HepG2 (cell line): ENCODE results near the gene RALY. TPM values are rescaled to one million over a fixed set of nuclear protein-coding genes. Genes with fewer than 3 reads are reported as not detected.
A peak's percentile ranks its signal among the peaks of the same experiment; 100 is the strongest.

ENCODE experiments used
- AKAP8 ChIP-seq: sonication (generic); formaldehyde crosslinking; IDR thresholded peaks from 2 replicates; pipeline ENCODE4 v1.5.1; 2020; ENCODE audit warnings: mild to moderate bottlenecking, missing genetic modification reagents
- CBX2 ChIP-seq, 2 experiments: fragments of 200-600 bp in 1 of 2; sonication (generic); formaldehyde crosslinking in 1 of 2; IDR thresholded peaks; 2 replicates each; pipeline versions ENCODE4 v1.7.0 to v1.8.1; 2018 to 2022; ENCODE audit warnings: low read depth in 2 of 2, low read length in 1 of 2, mild to moderate bottlenecking in 1 of 2, missing genetic modification reagents in 1 of 2
- CCAR2 ChIP-seq: fragments of 200-400 bp; formaldehyde crosslinking; optimal IDR thresholded peaks from 2 replicates; pipeline ENCODE3; 2018; ENCODE audit warnings: low read depth, mild to moderate bottlenecking, low read length, moderate library complexity
- FOXA3 ChIP-seq: IDR thresholded peaks from 2 replicates; pipeline ENCODE4 v1.6.1; 2016; ENCODE audit warnings: missing genetic modification reagents, missing compliant biosample characterization
- HNRNPL ChIP-seq: fragments of 200-400 bp; formaldehyde crosslinking; IDR thresholded peaks from 2 replicates; pipeline ENCODE4 v1.6.1; 2017; ENCODE audit warnings: mild to moderate bottlenecking, low read depth, low read length
- KDM2A ChIP-seq: sonication (generic); formaldehyde crosslinking; IDR thresholded peaks from 2 replicates; pipeline ENCODE4 v1.4.0; 2020; ENCODE audit warnings: low read depth, missing genetic modification reagents, borderline replicate concordance
- SP5 ChIP-seq: IDR thresholded peaks from 2 replicates; pipeline ENCODE4 v1.6.1; 2016; ENCODE audit warnings: low read depth, borderline replicate concordance
- SRY ChIP-seq: sonication (generic); formaldehyde crosslinking; IDR thresholded peaks from 2 replicates; pipeline ENCODE4 v1.8.0; 2022; ENCODE audit warnings: mild to moderate bottlenecking, missing genetic modification reagents
- ZFP37 ChIP-seq: sonication (generic); formaldehyde crosslinking; IDR thresholded peaks from 2 replicates; pipeline ENCODE4 v1.4.0; 2020; ENCODE audit warnings: missing genetic modification reagents, borderline replicate concordance
- ZNF367 ChIP-seq: sonication (generic); formaldehyde crosslinking; IDR thresholded peaks from 2 replicates; pipeline ENCODE4 v1.4.0; 2020; ENCODE audit warnings: missing genetic modification reagents, borderline replicate concordance
- ZNF44 ChIP-seq: sonication (generic); formaldehyde crosslinking; IDR thresholded peaks from 2 replicates; pipeline ENCODE4 v1.5.1; 2020; ENCODE audit warnings: mild to moderate bottlenecking, missing genetic modification reagents
- ZNF724P ChIP-seq: sonication (generic); formaldehyde crosslinking; IDR thresholded peaks from 2 replicates; pipeline ENCODE4 v1.8.0; 2022; ENCODE audit warnings: missing genetic modification reagents, borderline replicate concordance
- ZNF776 ChIP-seq: sonication (generic); formaldehyde crosslinking; IDR thresholded peaks from 2 replicates; pipeline ENCODE4 v1.4.0; 2020; ENCODE audit warnings: mild to moderate bottlenecking, missing genetic modification reagents
- polyA plus RNA-seq, 8 experiments: library from polyadenylated mRNA; depleted of rRNA in 3 of 8; stranded (reverse) in 7 of 8; unstranded in 1 of 8; fragments of >200 nt; fragmentation: Illumina TruSeq in 4 of 8; extraction: Trizol in 4 of 8; gene quantifications; 2 replicates each; pipeline versions ENCODE4 v1.2.1 to v1.2.3, GENCODE V29; 2011 to 2016; ENCODE audit warnings: low read depth in 4 of 8, missing spikeins in 1 of 8, mixed read lengths in 1 of 8; ENCODE audit not compliant: insufficient read depth in 1 of 8
- total RNA-seq, 5 experiments: library from RNA; depleted of rRNA; stranded (reverse); fragments of >200 nt; fragmentation: Illumina TruSeq; extraction: Trizol; gene quantifications; 2 replicates each; pipeline ENCODE4 v1.2.3, GENCODE V29; 2016; ENCODE audit warnings: low read depth in 1 of 5
- TF ChIP-seq, protein P1 (sequence below), 2 experiments: IDR thresholded peaks; 2 replicates each; pipeline ENCODE4 v1.6.1; 2011 to 2012; ENCODE audit warnings: low read length in 2 of 2, borderline replicate concordance in 1 of 2, low read depth in 1 of 2, mild to moderate bottlenecking in 1 of 2, moderate library complexity in 1 of 2
- TF ChIP-seq, protein P2 (sequence below): sonication (generic); formaldehyde crosslinking; IDR thresholded peaks from 2 replicates; pipeline ENCODE4 v1.5.0; 2020; ENCODE audit warnings: missing genetic modification reagents
- TF ChIP-seq, protein P3 (sequence below): IDR thresholded peaks from 2 replicates; pipeline ENCODE4 v1.6.1; 2012; ENCODE audit warnings: low read depth, low read length, improper control_type of control experiment
- TF ChIP-seq, protein P4 (sequence below): sonication (generic); formaldehyde crosslinking; IDR thresholded peaks from 2 replicates; pipeline ENCODE4 v1.5.1; 2020; ENCODE audit warnings: missing genetic modification reagents, mild to moderate bottlenecking, borderline replicate concordance
- TF ChIP-seq, protein P5 (sequence below): sonication (generic); formaldehyde crosslinking; IDR thresholded peaks from 2 replicates; pipeline ENCODE4 v1.4.0; 2020; ENCODE audit warnings: mild to moderate bottlenecking, missing genetic modification reagents

RALY gene
- total and polyA plus RNA-seq, 2 of the 13 experiments (the other 11 are each of a cell fraction or from before 2014, with no cell fraction given), result 178 to 186 TPM

DNA sequence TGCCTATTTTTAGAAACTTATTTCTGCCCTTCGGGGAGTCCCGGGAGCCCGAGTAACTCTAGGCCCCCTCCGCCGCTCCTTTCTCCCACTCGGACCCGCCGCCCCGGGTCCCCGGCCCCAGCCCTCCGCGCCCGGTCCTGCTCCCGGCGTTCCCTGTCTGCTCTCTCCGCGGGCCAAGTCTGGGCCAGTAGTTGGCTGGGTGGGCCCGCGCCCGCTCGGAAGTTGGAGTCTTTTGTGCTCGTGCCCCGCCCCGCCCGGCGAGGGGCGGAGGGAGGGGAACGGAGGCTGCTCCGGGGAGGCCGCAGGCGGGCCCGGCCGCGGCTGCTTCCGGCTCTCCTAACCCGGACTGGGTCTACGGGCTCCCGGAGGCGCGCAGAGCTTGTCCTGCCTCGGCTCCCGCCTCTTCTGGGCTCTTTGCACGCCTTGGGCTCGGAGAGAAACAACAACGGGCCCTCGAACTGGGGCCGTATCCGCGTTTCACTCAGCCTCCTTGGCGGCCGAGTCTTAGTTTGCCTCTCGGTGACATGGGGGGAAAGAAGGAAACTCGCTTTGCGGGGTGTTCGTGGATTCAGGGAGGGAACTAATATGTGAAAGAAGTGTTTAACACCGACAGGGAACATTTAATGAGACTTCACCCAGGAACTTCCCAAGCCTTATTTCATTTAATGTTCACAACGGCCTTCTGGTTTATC is 657 bp downstream of the RALY start (continued):
- TF ChIP-seq, protein P1, sequence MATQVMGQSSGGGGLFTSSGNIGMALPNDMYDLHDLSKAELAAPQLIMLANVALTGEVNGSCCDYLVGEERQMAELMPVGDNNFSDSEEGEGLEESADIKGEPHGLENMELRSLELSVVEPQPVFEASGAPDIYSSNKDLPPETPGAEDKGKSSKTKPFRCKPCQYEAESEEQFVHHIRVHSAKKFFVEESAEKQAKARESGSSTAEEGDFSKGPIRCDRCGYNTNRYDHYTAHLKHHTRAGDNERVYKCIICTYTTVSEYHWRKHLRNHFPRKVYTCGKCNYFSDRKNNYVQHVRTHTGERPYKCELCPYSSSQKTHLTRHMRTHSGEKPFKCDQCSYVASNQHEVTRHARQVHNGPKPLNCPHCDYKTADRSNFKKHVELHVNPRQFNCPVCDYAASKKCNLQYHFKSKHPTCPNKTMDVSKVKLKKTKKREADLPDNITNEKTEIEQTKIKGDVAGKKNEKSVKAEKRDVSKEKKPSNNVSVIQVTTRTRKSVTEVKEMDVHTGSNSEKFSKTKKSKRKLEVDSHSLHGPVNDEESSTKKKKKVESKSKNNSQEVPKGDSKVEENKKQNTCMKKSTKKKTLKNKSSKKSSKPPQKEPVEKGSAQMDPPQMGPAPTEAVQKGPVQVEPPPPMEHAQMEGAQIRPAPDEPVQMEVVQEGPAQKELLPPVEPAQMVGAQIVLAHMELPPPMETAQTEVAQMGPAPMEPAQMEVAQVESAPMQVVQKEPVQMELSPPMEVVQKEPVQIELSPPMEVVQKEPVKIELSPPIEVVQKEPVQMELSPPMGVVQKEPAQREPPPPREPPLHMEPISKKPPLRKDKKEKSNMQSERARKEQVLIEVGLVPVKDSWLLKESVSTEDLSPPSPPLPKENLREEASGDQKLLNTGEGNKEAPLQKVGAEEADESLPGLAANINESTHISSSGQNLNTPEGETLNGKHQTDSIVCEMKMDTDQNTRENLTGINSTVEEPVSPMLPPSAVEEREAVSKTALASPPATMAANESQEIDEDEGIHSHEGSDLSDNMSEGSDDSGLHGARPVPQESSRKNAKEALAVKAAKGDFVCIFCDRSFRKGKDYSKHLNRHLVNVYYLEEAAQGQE (IDR thresholded peaks at IDR 0.05; ENCODE audit: borderline replicate concordance in 1 of 2, low read depth in 1 of 2, low read length in 2 of 2), result peak in 1 of 2 experiments; percentile 34; a peak in 1 of 4 replicates
- TF ChIP-seq AKAP8, result peak; percentile 70; the same call in 1 of the 2 replicates
- TF ChIP-seq SP5 (CRISPR knock-in tag), result peak; percentile 90
- no peak for TF ChIP-seq FOXA3 (CRISPR knock-in tag)
- TF ChIP-seq, protein P2, sequence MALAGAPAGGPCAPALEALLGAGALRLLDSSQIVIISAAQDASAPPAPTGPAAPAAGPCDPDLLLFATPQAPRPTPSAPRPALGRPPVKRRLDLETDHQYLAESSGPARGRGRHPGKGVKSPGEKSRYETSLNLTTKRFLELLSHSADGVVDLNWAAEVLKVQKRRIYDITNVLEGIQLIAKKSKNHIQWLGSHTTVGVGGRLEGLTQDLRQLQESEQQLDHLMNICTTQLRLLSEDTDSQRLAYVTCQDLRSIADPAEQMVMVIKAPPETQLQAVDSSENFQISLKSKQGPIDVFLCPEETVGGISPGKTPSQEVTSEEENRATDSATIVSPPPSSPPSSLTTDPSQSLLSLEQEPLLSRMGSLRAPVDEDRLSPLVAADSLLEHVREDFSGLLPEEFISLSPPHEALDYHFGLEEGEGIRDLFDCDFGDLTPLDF (CRISPR knock-in tag), result peak; percentile 80
- no peak for TF ChIP-seq CCAR2
- peak; percentile 92 for TF ChIP-seq KDM2A
- TF ChIP-seq, protein P3, sequence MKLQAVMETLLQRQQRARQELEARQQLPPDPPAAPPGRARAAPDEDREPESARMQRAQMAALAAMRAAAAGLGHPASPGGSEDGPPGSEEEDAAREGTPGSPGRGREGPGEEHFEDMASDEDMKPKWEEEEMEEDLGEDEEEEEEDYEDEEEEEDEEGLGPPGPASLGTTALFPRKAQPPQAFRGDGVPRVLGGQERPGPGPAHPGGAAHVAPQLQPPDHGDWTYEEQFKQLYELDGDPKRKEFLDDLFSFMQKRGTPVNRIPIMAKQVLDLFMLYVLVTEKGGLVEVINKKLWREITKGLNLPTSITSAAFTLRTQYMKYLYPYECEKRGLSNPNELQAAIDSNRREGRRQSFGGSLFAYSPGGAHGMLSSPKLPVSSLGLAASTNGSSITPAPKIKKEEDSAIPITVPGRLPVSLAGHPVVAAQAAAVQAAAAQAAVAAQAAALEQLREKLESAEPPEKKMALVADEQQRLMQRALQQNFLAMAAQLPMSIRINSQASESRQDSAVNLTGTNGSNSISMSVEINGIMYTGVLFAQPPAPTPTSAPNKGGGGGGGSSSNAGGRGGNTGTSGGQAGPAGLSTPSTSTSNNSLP, result no peak
- peak; percentile 52; the same call in 1 of the 2 replicates for TF ChIP-seq ZFP37 (CRISPR knock-in tag)
- TF ChIP-seq SRY (CRISPR knock-in tag), result no peak; the same call in 1 of the 2 replicates
- TF ChIP-seq, protein P4, sequence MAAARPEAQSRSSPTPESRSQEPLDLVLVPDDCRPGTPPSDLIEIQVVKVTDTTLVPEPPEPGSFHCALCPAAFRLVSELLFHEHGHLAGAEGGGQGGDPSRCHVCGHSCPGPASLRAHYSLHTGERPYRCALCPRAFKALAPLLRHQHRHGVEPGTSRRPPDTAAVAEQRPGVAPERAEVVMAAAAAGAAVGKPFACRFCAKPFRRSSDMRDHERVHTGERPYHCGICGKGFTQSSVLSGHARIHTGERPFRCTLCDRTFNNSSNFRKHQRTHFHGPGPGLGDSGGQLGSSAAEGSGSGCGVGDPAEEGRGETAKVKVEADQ (CRISPR knock-in tag), result no peak; the same call in 1 of the 2 replicates
- no peak for TF ChIP-seq CBX2 (IDR thresholded peaks at IDR 0.05; ENCODE audit: low read depth, low read length)
- no peak for TF ChIP-seq CBX2 (CRISPR knock-in tag; IDR thresholded peaks at IDR 0.05; ENCODE audit: low read depth)
- no peak for TF ChIP-seq ZNF367 (CRISPR knock-in tag)
- TF ChIP-seq, protein P5, sequence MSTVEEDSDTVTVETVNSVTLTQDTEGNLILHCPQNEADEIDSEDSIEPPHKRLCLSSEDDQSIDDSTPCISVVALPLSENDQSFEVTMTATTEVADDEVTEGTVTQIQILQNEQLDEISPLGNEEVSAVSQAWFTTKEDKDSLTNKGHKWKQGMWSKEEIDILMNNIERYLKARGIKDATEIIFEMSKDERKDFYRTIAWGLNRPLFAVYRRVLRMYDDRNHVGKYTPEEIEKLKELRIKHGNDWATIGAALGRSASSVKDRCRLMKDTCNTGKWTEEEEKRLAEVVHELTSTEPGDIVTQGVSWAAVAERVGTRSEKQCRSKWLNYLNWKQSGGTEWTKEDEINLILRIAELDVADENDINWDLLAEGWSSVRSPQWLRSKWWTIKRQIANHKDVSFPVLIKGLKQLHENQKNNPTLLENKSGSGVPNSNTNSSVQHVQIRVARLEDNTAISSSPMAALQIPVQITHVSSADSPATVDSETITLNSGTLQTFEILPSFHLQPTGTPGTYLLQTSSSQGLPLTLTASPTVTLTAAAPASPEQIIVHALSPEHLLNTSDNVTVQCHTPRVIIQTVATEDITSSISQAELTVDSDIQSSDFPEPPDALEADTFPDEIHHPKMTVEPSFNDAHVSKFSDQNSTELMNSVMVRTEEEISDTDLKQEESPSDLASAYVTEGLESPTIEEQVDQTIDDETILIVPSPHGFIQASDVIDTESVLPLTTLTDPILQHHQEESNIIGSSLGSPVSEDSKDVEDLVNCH (CRISPR knock-in tag), result 0 out of 2 replicates have a peak, but pooled peaks have one; percentile 14
- TF ChIP-seq ZNF44 (CRISPR knock-in tag), result no peak
- no peak for TF ChIP-seq ZNF724P (CRISPR knock-in tag)
- TF ChIP-seq HNRNPL, result no peak
- TF ChIP-seq ZNF776, result peak; percentile 9; the same call in 1 of the 2 replicates
